ENCODE data around the gene TIAM1. TPM values are rescaled to one million over a fixed set of nuclear protein-coding genes. Genes with fewer than 3 reads are reported as not detected.

TIAM1 gene
- total RNA-seq, 1 donor from 2014 or later = 17.8 TPM

GRCh38 chr21:31136891-31137290, 207.2 kb downstream of the TIAM1 start:
- DNase-seq (ENCODE audit: low read depth) = peak; percentile 61
- no peak overlapping the region for H3K27ac Mint-ChIP-seq (ENCODE audit: unreplicated experiment)
- H3K9me3 Mint-ChIP-seq (ENCODE audit: unreplicated experiment) = no peaks in the 10 kb centered on the region
- FAIRE-seq = no peak
- Histone ChIP-seq H2AFZ (ENCODE audit: low read depth, low read length) (no peak overlapping the region), H3K79me2 (ENCODE audit: insufficient read depth, low read length) (no peaks in the 10 kb centered on the region), H4K20me1 (ENCODE audit: insufficient read depth, low read length) (no peaks in the 10 kb centered on the region), H3K27me3 (ENCODE audit: insufficient read depth, low read length) (no peaks in the 10 kb centered on the region), H3K4me1 (ENCODE audit: insufficient read depth, low read length) (no peaks in the 10 kb centered on the region), H3K4me3 (ENCODE audit: insufficient read depth, low read depth, low read length) (no peak overlapping the region), H3K9me3 (ENCODE audit: insufficient read depth, low read depth, low read length) (no peaks in the 10 kb centered on the region), H3K36me3 (ENCODE audit: insufficient read depth, low read length) (no peaks in the 10 kb centered on the region), H3K4me2 (ENCODE audit: low read length) (peak overlapping the region; percentile 11), H3K27ac (ENCODE audit: low read depth, low read length) (no peak overlapping the region), H3K9ac (ENCODE audit: low read length) (no peak overlapping the region)
- no peak overlapping the region for H3K4me3 Mint-ChIP-seq (ENCODE audit: unreplicated experiment)
- peaks cover 11% of the 10 kb centered on the region for H3K4me1 Mint-ChIP-seq (ENCODE audit: low read depth, unreplicated experiment)
- no peaks in the 10 kb centered on the region for H3K27me3 Mint-ChIP-seq (ENCODE audit: low read depth, unreplicated experiment)
- no peak for TF ChIP-seq CTCF (IDR thresholded peaks at IDR 0.05; ENCODE audit: insufficient read depth, low read depth, low read length)
- TF ChIP-seq EZH2 (IDR thresholded peaks at IDR 0.05; ENCODE audit: insufficient read depth, low read length) = no peak
- H3K36me3 Mint-ChIP-seq (ENCODE audit: low read depth, unreplicated experiment) = peaks cover 18% of the 10 kb centered on the region

GRCh38 chr21:31135531-31136184, 208.4 kb downstream of the TIAM1 start:
- no peak overlapping the region for H3K4me2 ChIP-seq (ENCODE audit: low read length)
- no peaks in the 10 kb centered on the region for H3K27me3 ChIP-seq (ENCODE audit: insufficient read depth, low read length)
- no peak overlapping the region for H3K27ac ChIP-seq (ENCODE audit: low read depth, low read length)
- H3K4me1 Mint-ChIP-seq (ENCODE audit: low read depth, unreplicated experiment) = peaks cover 6% of the 10 kb centered on the region
- no peaks in the 10 kb centered on the region for H3K36me3 ChIP-seq (ENCODE audit: insufficient read depth, low read length)
- DNase-seq (ENCODE audit: low read depth) (no peak), FAIRE-seq (no peak)
- no peak overlapping the region for H2AFZ ChIP-seq (ENCODE audit: low read depth, low read length)
- no peak overlapping the region for H3K9ac ChIP-seq (ENCODE audit: low read length)
- no peaks in the 10 kb centered on the region for H3K27me3 Mint-ChIP-seq (ENCODE audit: low read depth, unreplicated experiment)
- TF ChIP-seq EZH2 (IDR thresholded peaks at IDR 0.05; ENCODE audit: insufficient read depth, low read length) = no peak
- H3K9me3 Mint-ChIP-seq (ENCODE audit: unreplicated experiment) = no peaks in the 10 kb centered on the region
- H3K79me2 ChIP-seq (ENCODE audit: insufficient read depth, low read length) = no peaks in the 10 kb centered on the region
- H3K4me1 ChIP-seq (ENCODE audit: insufficient read depth, low read length) = no peaks in the 10 kb centered on the region
- no peaks in the 10 kb centered on the region for H4K20me1 ChIP-seq (ENCODE audit: insufficient read depth, low read length)
- H3K4me3 Mint-ChIP-seq (ENCODE audit: unreplicated experiment) = no peak overlapping the region
- no peak overlapping the region for H3K27ac Mint-ChIP-seq (ENCODE audit: unreplicated experiment)
- H3K36me3 Mint-ChIP-seq (ENCODE audit: low read depth, unreplicated experiment) = peaks cover 22% of the 10 kb centered on the region
- no peak overlapping the region for H3K4me3 ChIP-seq (ENCODE audit: insufficient read depth, low read depth, low read length)
- no peaks in the 10 kb centered on the region for H3K9me3 ChIP-seq (ENCODE audit: insufficient read depth, low read depth, low read length)

GRCh38 chr21:31133243-31133830, 210.7 kb downstream of the TIAM1 start:
- H3K4me3 Mint-ChIP-seq (ENCODE audit: unreplicated experiment) = no peak overlapping the region
- Histone ChIP-seq H3K27me3 (ENCODE audit: insufficient read depth, low read length) (no peaks in the 10 kb centered on the region), H3K79me2 (ENCODE audit: insufficient read depth, low read length) (no peaks in the 10 kb centered on the region), H3K4me3 (ENCODE audit: insufficient read depth, low read depth, low read length) (no peak overlapping the region), H2AFZ (ENCODE audit: low read depth, low read length) (no peak overlapping the region), H4K20me1 (ENCODE audit: insufficient read depth, low read length) (no peaks in the 10 kb centered on the region), H3K9me3 (ENCODE audit: insufficient read depth, low read depth, low read length) (no peaks in the 10 kb centered on the region), H3K4me1 (ENCODE audit: insufficient read depth, low read length) (no peaks in the 10 kb centered on the region), H3K36me3 (ENCODE audit: insufficient read depth, low read length) (no peaks in the 10 kb centered on the region), H3K9ac (ENCODE audit: low read length) (no peak overlapping the region), H3K4me2 (ENCODE audit: low read length) (no peak overlapping the region), H3K27ac (ENCODE audit: low read depth, low read length) (no peak overlapping the region)
- FAIRE-seq (no peak), DNase-seq (ENCODE audit: low read depth) (no peak)
- H3K9me3 Mint-ChIP-seq (ENCODE audit: unreplicated experiment) = no peaks in the 10 kb centered on the region
- TF ChIP-seq EZH2 (IDR thresholded peaks at IDR 0.05; ENCODE audit: insufficient read depth, low read length) = no peak
- TF ChIP-seq CTCF (IDR thresholded peaks at IDR 0.05; ENCODE audit: insufficient read depth, low read depth, low read length) = no peak
- H3K36me3 Mint-ChIP-seq (ENCODE audit: low read depth, unreplicated experiment) = peaks cover 23% of the 10 kb centered on the region
- no peaks in the 10 kb centered on the region for H3K27me3 Mint-ChIP-seq (ENCODE audit: low read depth, unreplicated experiment)
- H3K4me1 Mint-ChIP-seq (ENCODE audit: low read depth, unreplicated experiment) = peaks cover 6% of the 10 kb centered on the region
- H3K27ac Mint-ChIP-seq (ENCODE audit: unreplicated experiment) = no peak overlapping the region
